GM13976 (cell line): ENCODE measurements around the gene TMED9.

Source experiments
- DNase-seq: peaks from one replicate; pipeline ENCODE4 v3.0.0; 2012; ENCODE audit warnings: low spot score
- in situ Hi-C: fragments of 300-500 bp; cut with MboI; formaldehyde crosslinking; loops from one replicate; pipeline ENCODE4 v1.12.0; 2022; ENCODE audit warnings: low sequenced_read_pairs, mixed read lengths, inconsistent platforms; ENCODE audit not compliant: unreplicated experiment
- TF ChIP-seq, protein P1 (sequence below): IDR thresholded peaks from 2 replicates; pipeline ENCODE4 v1.5.1; 2012; ENCODE audit warnings: borderline replicate concordance, mild to moderate bottlenecking; ENCODE audit not compliant: insufficient read depth; ENCODE audit errors: extremely low read depth, missing control alignments, control extremely low read depth

Gene TMED9

DNA sequence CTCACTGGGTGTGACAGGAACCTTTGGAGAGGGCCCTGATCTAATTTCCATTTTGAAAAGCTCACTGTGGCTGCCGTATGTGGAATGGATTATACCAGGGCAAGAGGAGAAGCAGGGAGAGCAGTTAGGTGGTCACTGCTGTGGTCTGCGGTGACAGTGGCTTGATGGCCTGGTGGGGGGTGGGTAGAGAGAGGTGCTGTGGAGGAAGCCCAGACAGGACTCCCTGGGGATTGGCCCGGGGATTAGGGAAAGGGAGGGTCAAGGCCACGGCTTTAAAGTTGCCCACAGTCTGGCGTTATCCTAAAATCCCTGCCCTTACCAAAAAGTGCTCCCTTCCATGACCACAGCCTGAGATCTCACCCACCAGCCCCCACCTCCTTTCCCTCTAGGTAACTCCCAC lies 12.7 kb downstream of the TMED9 start:
- no peak for DNase-seq
- TF ChIP-seq, protein P1, sequence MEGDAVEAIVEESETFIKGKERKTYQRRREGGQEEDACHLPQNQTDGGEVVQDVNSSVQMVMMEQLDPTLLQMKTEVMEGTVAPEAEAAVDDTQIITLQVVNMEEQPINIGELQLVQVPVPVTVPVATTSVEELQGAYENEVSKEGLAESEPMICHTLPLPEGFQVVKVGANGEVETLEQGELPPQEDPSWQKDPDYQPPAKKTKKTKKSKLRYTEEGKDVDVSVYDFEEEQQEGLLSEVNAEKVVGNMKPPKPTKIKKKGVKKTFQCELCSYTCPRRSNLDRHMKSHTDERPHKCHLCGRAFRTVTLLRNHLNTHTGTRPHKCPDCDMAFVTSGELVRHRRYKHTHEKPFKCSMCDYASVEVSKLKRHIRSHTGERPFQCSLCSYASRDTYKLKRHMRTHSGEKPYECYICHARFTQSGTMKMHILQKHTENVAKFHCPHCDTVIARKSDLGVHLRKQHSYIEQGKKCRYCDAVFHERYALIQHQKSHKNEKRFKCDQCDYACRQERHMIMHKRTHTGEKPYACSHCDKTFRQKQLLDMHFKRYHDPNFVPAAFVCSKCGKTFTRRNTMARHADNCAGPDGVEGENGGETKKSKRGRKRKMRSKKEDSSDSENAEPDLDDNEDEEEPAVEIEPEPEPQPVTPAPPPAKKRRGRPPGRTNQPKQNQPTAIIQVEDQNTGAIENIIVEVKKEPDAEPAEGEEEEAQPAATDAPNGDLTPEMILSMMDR = no peak
- in situ Hi-C loops = loop anchor here (25.0 kb wide), 1 partner anchor 458 kb away; no protein-coding TSS in a partner anchor

DNA sequence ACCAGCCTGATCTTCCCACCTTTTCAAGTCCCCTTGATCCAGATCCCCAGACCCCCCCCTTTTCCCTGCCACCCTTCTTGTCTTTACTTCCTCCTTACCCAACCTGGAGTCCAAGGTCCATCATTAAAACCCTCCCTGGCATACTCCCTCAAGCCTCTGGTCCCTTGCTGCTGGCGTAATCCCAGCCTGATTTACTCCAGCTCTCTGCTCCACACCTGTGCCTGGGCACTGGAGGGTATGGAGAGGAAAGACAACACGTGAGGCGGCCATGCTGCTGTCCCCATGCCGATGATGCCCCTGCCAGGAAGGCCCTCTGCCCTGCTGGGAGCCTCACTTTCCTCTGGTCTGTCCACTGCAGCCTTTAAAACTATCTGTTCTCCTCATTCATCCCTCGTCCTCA lies 13.1 kb downstream of the TMED9 start:
- DNase-seq = no peak
- in situ Hi-C loops = loop anchor here (25.0 kb wide), 1 partner anchor 457 kb away; no protein-coding TSS in a partner anchor
- TF ChIP-seq, protein P1 = no peak

DNA sequence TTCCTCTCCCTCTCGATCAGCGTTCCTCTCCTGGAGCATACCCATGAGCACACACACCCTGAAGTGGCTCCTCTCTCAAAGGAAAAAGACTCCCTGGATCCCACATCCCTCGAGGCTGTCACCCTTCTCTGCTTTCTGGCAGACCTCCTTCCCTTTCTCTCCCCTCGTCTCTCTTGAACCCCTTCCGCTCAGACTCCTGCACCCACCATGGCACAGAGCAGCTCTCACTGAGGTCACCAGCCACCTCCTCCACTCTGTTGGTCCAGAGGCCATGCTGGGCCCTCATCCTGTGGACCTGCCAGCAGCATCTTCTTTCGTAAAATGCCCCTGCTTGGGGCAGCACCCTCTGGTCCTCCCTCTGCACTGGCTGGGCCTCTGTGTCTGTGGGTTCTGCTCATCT lies 13.7 kb downstream of the TMED9 start:
- TF ChIP-seq, protein P1 = no peak
- DNase-seq = no peak
- in situ Hi-C loops = loop anchor here (25.0 kb wide), 1 partner anchor 457 kb away; no protein-coding TSS in a partner anchor

DNA sequence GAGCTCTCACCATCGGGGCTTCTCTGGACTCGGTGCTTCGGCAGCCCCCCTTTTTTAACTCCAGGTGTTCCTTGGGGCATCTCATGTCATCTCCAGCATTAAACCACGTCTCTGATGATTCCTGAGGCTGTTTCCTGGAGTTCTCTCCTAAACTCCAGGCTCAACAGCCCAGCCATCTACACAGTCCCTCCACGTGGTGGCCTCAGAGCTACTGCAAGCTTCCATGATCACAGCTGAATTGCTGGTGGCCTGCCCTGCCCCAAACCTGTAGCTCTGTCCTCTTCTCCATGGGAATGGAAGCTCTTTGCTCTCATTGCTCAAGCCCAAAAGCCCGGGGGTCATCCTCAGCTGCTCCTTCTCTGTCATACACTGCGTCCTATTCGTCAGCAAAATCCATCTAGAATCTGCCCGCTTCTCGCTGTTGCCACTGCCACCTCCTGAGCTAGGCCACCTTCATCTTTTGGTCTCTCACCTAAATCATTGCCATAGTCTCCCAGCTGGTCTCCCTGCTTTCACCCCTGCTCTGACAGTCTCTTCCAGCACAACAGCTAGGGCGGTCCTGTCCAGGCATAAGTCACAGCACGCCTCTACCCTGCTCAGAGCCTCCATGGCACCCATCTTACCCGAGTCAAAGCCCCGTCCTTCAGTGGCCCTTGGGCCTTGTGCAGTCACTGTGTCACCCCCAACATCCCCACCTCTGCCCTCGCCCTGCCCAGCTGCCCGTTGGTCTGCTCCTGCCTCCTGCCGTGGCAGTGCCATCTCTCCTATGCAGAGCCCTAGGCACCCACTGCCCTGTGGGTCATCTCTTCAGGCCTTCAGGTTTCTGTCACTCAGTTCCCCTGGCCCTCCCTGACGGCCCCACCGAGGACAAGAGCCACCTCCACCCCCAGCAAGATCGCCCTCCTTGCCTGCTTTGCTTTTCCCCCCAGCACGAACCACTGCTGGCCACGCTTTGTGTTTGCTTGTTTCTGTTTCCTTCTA lies 14.4 kb downstream of the TMED9 start:
- in situ Hi-C loops = loop anchor here (25.0 kb wide), 1 partner anchor 456 kb away; no protein-coding TSS in a partner anchor
- TF ChIP-seq, protein P1 = no peak
- no peak for DNase-seq

DNA sequence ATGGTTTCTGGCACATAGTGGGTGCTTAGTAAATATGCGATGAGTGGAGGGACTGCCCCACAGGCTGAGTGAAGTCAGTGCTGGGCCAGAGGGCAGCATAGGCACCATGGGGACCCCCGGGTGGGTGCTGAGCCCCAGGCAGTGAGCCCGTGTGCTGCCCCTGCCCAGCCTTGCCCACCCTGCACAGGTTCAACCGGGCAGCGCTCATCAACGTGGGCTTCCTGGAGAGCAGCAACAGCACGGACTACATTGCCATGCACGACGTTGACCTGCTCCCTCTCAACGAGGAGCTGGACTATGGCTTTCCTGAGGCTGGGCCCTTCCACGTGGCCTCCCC lies 15.1 kb downstream of the TMED9 start:
- in situ Hi-C loops = loop anchor here (25.0 kb wide), 1 partner anchor 455 kb away; no protein-coding TSS in a partner anchor
- DNase-seq = no peak
- TF ChIP-seq, protein P1 = no peak

DNA sequence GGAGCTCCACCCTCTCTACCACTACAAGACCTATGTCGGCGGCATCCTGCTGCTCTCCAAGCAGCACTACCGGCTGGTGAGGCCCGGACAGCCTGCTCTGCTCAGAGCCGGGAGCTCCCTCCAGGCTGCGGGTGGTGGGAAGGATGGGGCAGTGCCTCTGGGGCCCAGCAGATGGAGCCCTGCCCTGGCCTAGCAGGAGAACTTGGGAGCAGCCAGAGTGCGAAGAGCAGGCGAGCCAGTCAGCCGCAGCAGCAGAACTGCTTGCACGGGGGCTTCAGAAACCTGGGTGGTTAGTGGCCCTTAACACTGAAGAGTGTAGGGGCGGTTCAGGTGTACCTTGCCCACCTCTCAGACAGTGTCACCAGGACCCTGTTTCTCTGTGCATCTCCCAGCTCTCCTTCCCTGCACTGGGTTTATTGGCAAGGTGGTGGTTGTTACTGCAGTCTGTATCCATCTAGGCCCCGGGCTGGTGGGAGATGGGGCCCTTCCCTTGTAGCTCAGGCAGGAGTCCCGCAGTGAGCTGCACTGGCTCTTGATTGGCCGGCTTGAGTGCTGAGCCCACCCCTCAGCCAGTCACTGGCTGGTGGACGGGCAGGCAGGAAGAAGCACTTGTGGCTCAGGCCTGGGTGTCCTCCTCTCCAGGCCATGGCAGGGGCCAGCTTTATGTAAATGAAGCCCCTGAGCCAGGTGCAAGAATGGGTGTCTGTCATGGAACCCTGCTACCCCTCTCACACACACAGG lies 15.6 kb downstream of the TMED9 start:
- TF ChIP-seq, protein P1 = peak; percentile 77
- DNase-seq = peak; percentile 84
- in situ Hi-C loops = loop anchor here (25.0 kb wide), 1 partner anchor 455 kb away; no protein-coding TSS in a partner anchor
